ENCODE measurements around the gene GPR25.
A peak's percentile ranks its signal among the peaks of the same experiment; 100 is the strongest.

Gene GPR25

DNA sequence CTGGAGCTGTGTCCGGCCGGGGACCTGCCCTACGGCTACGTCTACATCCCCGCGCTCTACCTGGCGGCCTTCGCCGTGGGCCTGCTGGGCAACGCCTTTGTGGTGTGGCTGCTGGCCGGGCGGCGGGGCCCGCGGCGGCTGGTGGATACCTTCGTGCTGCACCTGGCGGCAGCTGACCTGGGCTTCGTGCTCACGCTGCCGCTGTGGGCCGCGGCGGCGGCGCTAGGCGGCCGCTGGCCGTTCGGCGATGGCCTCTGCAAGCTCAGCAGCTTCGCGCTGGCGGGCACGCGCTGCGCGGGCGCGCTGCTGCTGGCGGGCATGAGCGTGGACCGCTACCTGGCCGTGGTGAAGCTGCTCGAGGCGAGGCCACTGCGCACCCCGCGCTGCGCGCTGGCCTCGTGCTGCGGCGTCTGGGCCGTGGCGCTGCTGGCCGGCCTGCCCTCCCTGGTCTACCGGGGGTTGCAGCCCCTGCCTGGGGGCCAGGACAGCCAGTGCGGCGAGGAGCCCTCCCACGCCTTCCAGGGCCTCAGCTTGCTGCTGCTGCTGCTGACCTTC, 412 bp downstream of the GPR25 start:
- DNase-seq (ENCODE audit: low read depth): no peak

DNA sequence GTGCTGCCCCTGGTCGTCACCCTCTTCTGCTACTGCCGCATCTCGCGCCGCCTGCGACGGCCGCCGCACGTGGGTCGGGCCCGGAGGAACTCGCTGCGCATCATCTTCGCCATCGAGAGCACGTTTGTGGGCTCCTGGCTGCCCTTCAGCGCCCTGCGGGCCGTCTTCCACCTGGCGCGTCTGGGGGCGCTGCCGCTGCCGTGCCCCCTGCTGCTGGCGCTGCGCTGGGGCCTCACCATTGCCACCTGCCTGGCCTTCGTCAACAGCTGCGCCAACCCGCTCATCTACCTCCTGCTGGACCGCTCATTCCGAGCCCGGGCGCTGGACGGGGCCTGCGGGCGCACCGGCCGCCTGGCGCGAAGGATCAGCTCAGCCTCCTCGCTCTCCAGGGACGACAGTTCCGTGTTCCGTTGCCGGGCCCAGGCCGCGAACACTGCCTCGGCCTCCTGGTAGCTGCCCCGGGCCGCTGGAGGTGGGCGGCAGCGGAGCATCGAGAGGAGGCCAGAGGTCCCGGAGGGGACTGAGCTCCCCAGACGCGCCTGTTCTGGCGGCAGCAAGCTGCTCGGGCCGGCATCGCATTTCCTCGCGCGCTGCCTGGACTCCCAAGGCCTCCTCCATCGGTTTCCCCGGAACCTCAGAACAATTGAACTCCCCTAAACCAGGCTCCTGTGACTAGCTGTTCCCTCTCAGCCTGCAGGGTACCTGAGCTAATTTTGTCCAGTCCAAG, 1.1 kb downstream of the GPR25 start:
- DNase-seq (ENCODE audit: low read depth): no peak

- no peak for DNase-seq (ENCODE audit: low read depth)
Observed at GRCh38 chr1:200874694-200875093, 1.9 kb downstream of the GPR25 start.

- no peak for DNase-seq (ENCODE audit: low read depth)
Observed at GRCh38 chr1:200875416-200875815, 2.6 kb downstream of the GPR25 start.

DNA sequence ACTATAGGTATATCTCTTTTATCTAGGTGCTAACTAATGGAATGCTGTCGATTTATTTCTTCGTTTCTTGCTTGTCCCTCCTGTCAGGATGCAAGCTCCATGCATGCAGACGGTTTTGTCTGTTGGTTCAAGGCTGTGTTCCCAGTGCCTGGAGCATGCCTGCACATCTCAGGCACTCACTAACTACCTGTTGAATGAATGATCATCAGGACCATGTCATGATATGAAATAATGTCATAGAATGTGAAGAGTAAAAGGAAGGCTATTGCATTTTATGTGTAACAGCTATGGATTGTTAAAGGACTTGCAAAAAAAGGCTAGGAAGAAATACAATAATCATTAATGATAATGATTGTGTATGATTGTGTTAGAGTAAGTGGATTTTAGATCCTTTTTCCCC, 4.2 kb downstream of the GPR25 start:
- DNase-seq (ENCODE audit: low read depth): no peak

GRCh38 chr1:200877839-200878551, 5.2 kb downstream of the GPR25 start:
- no peak for DNase-seq (ENCODE audit: low read depth)

- no peak for DNase-seq (ENCODE audit: low read depth)
Observed at GRCh38 chr1:200880212-200880611, 7.4 kb downstream of the GPR25 start.

DNA sequence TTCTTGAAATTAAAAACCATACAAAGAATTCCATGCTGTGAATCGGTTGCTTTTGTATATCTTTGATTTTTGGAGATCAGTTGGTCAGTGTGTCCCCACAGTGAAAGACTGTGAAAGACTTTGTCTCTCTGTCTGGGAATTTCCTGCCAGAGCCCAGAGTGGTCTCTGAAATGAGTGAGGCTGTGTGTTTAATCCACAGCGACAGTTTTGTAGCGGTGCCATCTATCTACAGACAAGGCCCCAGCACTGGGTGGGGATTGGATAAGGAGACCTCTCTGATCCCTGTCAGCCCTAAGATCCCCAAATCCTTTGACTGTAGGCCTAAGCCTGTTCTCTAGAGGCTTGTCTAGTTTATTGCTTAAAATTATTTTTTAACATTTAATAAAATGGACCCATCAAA, 10.3 kb downstream of the GPR25 start:
- DNase-seq (ENCODE audit: low read depth): no peak

- no peak for DNase-seq (ENCODE audit: low read depth)
Observed at GRCh38 chr1:200885623-200886402, 13.0 kb downstream of the GPR25 start.

DNA sequence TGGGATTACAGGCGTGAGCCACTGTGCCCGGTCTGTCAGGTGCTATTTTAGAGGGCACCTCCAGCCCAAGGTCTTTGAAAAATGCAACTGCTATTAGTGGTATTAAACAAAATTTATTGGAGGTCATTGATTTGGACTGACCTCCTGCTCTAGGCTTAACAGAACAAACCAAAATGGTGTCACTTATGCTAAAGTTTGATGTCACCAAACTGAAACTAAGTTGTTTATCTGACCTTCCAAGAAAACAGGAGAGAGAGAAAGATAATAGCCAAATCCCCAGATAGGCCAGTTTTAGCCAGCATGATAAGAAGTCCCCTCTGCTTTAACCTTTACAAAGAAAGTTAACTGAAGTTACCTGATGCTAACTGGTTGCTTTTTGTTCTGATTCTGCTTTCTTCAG, 13.8 kb downstream of the GPR25 start:
- no peak for DNase-seq (ENCODE audit: low read depth)

- no peak for DNase-seq (ENCODE audit: low read depth)
Observed at GRCh38 chr1:200887036-200887435, 14.3 kb downstream of the GPR25 start.

- no peak for DNase-seq (ENCODE audit: low read depth)
Observed at GRCh38 chr1:200887772-200888348, 15.1 kb downstream of the GPR25 start.

DNA sequence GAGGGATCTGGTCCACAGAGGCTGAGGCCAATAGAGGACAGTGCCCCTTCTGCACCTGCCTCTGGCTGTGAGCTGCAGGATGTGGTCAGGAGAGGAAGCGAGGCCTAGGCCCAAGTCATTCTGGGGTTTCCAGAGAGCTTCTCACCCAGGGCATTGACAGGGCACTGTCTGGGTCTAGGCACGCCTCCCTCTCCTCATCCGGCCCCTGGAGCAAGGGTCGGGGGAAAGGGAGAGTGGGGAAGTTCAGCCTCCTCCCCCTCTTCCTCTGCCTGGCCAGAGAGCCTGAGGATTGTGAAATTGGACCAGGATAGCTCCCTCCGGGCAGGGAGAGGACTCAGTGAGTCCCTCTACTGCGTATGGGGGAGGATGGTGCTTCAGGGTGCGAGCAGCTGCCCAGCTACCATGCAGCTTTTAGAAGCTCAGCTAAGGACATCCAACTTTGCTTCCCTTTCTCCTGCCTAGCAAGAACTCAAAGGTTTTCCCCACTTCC, 15.6 kb downstream of the GPR25 start:
- DNase-seq (ENCODE audit: low read depth): peak; percentile 25

DNA sequence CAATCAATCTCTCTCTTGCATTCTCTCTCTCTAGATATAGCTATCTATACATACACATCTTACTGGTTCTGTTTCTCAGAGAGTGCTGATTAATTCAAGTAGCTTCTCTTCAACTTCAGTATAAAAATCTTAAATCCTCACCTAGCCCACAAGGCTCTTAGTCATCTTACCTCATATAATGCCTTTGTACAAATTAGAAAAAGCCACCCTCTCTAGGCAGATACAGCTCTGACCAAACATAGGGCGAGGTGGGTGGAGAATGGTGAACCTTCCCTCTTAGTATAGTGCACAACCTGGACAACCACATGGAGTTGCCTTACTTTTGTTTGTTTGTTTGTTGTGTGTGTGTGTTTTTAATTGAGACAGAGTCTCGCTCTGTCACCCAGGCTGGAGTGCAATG, 16.8 kb downstream of the GPR25 start:
- DNase-seq (ENCODE audit: low read depth): no peak

- no peak for DNase-seq (ENCODE audit: low read depth)
Observed at GRCh38 chr1:200890027-200890426, 17.2 kb downstream of the GPR25 start.

DNA sequence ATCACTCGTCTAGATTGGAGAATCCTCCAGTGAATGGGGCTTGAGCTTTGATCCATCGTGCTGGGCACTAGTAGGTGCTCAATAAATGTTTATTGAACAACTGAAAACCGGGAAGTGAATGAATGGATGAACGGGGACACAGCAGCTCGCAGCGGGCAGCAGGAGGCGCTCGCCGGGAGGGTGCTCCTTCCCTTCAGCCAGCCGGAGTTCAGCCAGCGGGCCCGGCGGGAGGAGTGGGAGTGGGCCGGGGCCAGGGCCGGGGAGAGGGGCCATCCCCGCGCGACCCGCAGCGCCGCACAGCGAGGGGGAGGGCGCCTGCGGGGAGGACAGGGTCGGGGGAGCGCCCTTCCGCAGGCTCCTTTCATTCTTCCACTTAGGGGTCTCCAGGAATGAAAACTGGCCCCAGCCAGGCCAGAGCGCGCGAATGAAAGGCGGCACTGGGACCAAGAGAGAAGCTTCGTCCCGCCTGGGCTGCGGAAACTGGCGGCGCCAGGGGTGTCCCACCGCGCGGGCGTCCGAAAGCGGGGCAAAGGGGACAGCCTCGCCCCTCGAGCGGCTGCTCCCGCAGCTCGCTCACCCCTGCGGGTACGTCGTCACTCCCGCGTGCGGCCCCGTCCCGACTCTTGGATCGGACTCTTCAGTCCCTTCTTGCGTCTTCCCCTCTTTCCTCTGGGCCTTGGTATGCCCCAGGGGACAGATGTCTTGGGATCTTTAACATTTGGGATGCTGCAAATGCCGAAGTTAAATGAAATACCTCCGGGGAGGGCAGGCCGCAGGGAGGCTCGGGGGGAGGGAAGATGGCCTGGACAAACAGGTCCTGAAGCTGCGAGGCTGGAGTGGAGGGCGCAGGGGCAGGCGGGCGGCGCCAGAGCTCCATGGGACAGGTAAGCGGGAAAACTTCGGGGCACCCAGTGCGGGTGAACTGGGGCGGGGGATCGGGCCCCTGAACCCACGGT, 18.3 kb downstream of the GPR25 start:
- DNase-seq (ENCODE audit: low read depth): peak; percentile 30

GRCh38 chr1:200891774-200892157, 19.0 kb downstream of the GPR25 start:
- DNase-seq (ENCODE audit: low read depth): no peak

DNA sequence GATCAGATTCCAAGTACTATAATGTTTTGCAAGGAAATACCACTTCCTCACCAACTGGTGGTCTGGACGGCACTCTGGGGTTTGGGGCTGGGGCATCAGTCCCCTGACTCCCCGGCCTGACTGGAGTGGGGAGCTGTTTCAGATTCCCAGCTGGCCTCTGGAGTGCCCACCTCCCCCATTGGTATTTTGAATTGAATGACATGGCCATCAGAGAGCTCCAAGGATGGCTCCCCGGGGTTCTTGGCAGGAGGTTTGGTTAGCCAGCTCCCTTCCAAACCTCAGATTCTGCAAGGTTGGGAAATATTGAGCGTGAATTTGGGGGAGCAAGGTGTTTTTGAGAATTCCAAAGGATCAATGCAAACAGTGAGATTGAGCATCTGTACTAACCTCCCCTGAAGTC, 19.8 kb downstream of the GPR25 start:
- no peak for DNase-seq (ENCODE audit: low read depth)

DNA sequence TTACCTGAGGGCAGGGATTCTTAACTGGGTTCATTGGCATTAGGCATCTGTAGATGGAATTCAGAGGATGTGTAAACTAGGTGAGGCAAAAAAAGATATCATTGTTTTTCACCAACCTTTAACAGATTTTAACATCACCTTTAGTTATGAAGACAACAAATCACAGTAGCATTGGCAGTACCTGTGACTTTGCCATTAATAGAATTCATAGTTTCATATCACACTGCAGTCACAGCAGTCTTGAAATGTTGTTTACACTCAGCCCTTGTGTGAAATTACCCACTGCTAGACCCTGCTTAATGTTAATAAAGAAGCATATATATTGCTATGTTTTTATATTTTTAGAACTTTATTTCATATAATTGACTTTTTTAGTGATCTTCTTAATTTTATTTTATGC, 20.2 kb downstream of the GPR25 start:
- DNase-seq (ENCODE audit: low read depth): no peak

- no peak for DNase-seq (ENCODE audit: low read depth)
Observed at GRCh38 chr1:200893411-200893901, 20.7 kb downstream of the GPR25 start.
